GM10266 (cell line): ENCODE results near the gene RAPGEF1.

ENCODE experiments used
- DNase-seq: peaks from one replicate; pipeline ENCODE4 v3.0.0; 2012; ENCODE audit errors: extremely low spot score
- TF ChIP-seq, protein P1 (sequence below): IDR thresholded peaks from 2 replicates; pipeline ENCODE4 v1.5.1; 2012; ENCODE audit warnings: mild to moderate bottlenecking, low read depth; ENCODE audit not compliant: control insufficient read depth, insufficient read depth; ENCODE audit errors: missing control alignments

The RAPGEF1 gene

DNA sequence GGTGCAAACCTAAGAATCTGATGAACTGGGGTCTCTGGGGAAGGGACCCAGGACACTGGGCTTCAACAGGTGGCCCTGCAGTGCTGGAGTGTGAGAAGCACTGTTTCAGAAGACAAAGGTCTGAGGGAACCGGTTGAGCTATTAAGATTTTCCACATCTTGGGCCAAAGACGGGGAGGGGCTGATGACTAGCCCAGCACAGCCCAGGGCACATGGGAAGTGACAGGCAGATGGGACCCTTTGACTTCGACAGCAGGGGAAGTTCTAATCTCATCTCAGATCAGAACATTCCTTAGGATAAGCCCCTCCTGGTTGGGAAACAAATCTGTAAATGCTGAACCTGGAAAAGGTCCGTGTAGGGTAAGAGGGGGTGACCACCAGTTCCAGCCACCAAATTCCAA, 67.4 kb downstream of the RAPGEF1 start:
- TF ChIP-seq, protein P1, sequence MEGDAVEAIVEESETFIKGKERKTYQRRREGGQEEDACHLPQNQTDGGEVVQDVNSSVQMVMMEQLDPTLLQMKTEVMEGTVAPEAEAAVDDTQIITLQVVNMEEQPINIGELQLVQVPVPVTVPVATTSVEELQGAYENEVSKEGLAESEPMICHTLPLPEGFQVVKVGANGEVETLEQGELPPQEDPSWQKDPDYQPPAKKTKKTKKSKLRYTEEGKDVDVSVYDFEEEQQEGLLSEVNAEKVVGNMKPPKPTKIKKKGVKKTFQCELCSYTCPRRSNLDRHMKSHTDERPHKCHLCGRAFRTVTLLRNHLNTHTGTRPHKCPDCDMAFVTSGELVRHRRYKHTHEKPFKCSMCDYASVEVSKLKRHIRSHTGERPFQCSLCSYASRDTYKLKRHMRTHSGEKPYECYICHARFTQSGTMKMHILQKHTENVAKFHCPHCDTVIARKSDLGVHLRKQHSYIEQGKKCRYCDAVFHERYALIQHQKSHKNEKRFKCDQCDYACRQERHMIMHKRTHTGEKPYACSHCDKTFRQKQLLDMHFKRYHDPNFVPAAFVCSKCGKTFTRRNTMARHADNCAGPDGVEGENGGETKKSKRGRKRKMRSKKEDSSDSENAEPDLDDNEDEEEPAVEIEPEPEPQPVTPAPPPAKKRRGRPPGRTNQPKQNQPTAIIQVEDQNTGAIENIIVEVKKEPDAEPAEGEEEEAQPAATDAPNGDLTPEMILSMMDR = no peak
- DNase-seq = no peak

DNA sequence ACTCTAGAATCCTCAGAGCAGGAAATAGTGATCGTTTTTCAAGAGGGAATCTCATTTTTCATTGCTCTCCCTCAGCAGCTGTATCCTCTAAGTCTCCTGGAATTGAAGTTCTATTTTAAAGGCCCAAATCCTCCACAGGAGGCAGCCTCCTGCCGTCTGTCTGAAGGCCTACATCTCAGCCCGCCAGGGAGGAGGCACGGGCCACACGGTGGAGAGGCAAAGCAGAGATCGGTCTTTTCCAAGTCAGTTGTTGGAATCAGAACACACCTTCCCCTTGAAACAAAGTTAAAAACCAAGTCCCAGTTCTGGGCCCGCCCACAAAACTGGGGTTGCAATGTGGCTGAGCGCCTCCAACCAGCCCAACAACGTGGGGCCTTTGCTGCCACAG, 68.7 kb downstream of the RAPGEF1 start:
- DNase-seq = no peak
- TF ChIP-seq, protein P1 = no peak

DNA sequence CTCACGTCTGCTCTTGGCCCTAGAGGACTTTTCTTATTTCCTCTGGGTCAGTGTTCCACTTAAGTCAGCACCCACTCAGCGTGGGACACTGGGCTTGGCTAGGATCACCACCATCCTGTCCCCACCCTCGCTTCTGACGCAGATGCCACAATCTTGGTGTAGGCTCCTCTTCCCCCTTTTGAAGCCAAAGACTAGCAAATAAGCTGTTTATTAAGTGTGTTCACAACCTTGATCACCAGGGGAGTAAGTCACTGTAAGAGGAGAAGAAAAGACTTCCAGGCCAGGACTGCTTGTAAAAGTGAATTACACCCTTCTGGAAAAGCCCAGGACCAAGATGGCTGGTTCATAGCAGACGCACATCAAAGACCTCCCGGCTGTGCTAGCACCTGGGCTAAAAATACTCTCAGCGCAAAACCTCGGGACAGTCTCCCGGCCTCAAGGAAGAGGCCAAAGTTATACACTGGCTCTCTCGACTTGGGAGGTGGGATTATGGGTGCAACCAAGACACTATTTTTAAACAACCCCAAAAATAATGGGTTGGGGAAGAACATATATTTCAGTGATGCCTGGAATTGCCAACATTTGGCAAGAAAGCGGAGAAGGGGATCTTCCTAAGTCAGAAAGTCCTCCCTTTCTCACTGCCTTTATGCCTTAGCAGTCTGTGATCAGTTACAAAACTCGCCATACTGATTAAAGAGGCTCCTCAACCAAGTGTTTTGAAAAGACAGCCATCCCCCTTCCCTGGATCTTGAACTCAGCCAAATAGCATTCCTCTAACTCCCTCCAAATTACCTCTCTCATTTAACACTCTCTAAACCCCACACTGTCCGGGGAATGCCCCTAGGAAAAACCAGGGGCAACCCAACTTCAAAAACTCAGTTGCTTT, 69.4 kb downstream of the RAPGEF1 start:
- DNase-seq = no peak
- TF ChIP-seq, protein P1 = no peak

DNA sequence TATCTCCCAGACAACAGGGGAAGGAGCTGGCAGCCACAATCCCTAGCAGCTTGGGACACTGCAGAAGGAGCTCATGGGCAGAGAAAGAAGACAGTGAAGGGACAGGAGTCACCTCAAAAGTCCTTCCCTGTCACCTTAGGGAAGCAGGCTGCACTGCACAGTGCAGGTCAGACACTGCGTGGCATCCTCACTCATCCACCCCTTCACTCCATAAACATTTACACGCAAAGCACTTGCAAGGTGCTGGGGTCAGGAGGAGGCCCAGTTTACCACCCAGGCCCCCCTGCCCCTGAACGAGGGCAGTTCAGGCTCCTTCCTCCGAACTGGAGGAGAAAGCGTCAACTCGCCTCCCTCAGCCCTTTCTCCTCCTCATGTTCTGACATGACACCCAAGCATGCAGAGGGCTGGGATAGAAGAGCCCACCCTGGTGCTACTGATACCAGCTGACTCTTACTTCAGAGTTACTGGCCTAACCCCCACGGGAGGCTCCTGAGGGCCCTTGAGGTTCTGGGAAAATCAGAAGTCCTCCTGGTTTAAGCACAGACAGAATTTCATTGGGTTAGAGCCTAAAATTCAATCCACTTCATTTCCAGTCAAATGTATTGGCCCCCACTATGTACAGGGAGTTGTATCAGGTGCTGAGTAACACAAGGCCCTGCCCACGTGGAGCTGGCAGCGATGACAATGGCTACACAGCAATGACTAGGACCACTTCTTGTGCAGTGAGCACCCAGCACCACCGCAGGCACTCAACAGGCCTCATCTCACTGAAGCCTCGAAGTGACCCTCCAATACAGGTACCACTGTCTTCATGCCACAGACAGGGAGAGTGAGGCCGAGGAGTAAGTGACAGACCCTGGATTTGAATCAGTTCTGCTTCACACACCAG, 70.4 kb downstream of the RAPGEF1 start:
- DNase-seq = no peak
- TF ChIP-seq, protein P1 = no peak

DNA sequence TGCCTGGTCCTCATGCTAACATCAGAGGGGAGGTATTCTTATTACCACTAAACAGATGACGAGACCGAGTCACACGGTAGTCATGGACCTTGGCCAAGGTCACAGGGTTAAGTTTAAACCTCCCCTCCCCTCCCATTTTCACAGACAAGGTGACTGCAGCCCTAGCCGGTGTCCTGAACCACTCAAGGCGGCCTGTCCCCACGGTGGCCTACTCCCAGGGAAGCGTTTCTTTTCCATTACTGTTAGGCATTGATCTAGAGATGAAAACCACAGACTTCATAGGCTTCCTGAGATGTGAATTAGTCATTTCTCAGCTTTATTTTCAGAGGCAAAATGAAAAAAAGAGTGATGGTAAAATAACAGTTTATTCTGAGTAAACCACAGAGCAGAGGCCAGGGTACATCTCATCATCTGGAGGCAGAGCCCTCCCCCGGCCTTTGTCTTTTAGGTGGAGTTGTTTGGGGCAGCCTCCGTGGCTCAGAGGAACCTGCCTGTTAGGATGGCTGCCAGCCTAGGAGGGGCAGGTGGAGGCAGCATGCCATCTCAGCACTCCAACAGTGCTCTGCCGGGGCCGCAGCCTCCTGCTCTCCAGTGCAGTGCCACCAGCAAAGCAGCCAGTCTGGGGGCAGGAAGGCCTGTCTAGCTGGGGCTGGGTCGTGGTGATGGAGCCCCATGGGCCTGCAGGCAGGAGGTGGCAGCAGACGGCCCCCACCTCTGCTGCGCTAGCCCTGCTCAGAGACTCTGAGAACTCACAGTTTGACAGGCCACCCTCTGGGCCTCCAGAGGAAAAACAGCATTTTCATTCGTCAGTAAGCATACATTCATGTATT, 71.2 kb downstream of the RAPGEF1 start:
- TF ChIP-seq, protein P1 = peak; percentile 7
- peak; percentile 77 for DNase-seq

DNA sequence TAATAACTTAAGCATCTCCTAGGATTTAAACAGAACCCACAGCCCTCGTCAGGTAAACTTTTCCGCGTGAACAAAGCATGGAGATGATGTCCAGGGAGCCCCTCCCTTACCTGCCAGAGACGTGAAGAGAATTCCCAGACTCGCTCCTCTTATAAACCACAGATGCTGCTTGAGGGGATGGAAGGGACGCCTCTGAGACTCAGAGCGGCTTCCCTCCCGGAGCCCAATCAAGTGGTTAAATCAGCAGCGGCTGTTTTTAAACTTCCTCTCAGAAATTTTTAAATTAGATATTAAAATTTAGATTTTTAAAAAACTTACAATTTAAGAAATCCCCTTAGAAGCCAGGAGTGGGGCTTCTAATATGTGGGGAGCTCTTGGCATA, 71.8 kb downstream of the RAPGEF1 start:
- DNase-seq = no peak
- TF ChIP-seq, protein P1 = no peak
